ENCODE data around the gene GPR161. TPM values are rescaled to one million over a fixed set of nuclear protein-coding genes. Genes with fewer than 3 reads are reported as not detected.

Gene GPR161
- total and polyA plus RNA-seq, 5 experiments from 2014 or later: 0.26 TPM; not detected in 4

GRCh38 chr1:168141871-168142385 lies 5.2 kb upstream of the GPR161 start:
- H3K27ac Mint-ChIP-seq: no peak overlapping the region
- peaks cover 0 to 4% (median 0%) of the 10 kb centered on the region in 3 donors for H3K36me3 Mint-ChIP-seq
- POLR2A ChIA-PET: no interaction called here
- H3K4me3 Mint-ChIP-seq: no peak overlapping the region
- ATAC-seq (no peak), DNase-seq (no peak)
- H3K4me1 Mint-ChIP-seq: peaks cover 6 to 18% (median 16%) of the 10 kb centered on the region in 4 donors
- H3K27me3 Mint-ChIP-seq: peaks cover 4 to 9% (median 5%) of the 10 kb centered on the region in 5 donors
- H3K9me3 Mint-ChIP-seq: no peaks in the 10 kb centered on the region

GRCh38 chr1:168139070-168139469 lies 2.3 kb upstream of the GPR161 start:
- ATAC-seq: no peak
- no peak for DNase-seq
- Mint-ChIP-seq H3K27ac (no peak overlapping the region), H3K4me3 (peak overlapping the region in 3 of 10 donors; percentile 19 to 72 (median 41)), H3K9me3 (no peaks in the 10 kb centered on the region), H3K27me3 (peaks cover 15 to 27% (median 22%) of the 10 kb centered on the region in 5 donors), H3K4me1 (peaks cover 9 to 24% (median 19%) of the 10 kb centered on the region in 4 donors), H3K36me3 (peaks cover 0 to 5% (median 0%) of the 10 kb centered on the region in 3 donors)
- POLR2A ChIA-PET: no interaction called here

- POLR2A ChIA-PET: no interaction called here
- H3K4me3 Mint-ChIP-seq: peak overlapping the region in 8 of 10 donors; percentile 83 to 97 (median 92)
- peaks cover 0 to 5% (median 0%) of the 10 kb centered on the region in 3 donors for H3K36me3 Mint-ChIP-seq
- peaks cover 9 to 24% (median 19%) of the 10 kb centered on the region in 4 donors for H3K4me1 Mint-ChIP-seq
- ATAC-seq (no peak), DNase-seq (no peak)
- H3K27ac Mint-ChIP-seq: peak overlapping the region in 1 of 10 donors; percentile 12
- peaks cover 16 to 34% (median 27%) of the 10 kb centered on the region in 5 donors for H3K27me3 Mint-ChIP-seq
- no peaks in the 10 kb centered on the region for H3K9me3 Mint-ChIP-seq
Observed at GRCh38 chr1:168138134-168138533, 1.4 kb upstream of the GPR161 start.

GRCh38 chr1:168137515-168137821 lies 738 bp upstream of the GPR161 start:
- peak overlapping the region in 7 of 10 donors; percentile 16 to 91 (median 89) for H3K27ac Mint-ChIP-seq
- DNase-seq: no peak
- peaks cover 9 to 24% (median 19%) of the 10 kb centered on the region in 4 donors for H3K4me1 Mint-ChIP-seq
- no peak for ATAC-seq
- POLR2A ChIA-PET: no interaction called here
- H3K9me3 Mint-ChIP-seq: no peaks in the 10 kb centered on the region
- H3K4me3 Mint-ChIP-seq: peak overlapping the region; percentile 83 to 98 (median 92)
- H3K36me3 Mint-ChIP-seq: peaks cover 0 to 5% (median 0%) of the 10 kb centered on the region in 3 donors
- H3K27me3 Mint-ChIP-seq: peaks cover 19 to 37% (median 31%) of the 10 kb centered on the region in 5 donors

GRCh38 chr1:168135921-168136708 lies 615 bp downstream of the GPR161 start:
- Mint-ChIP-seq H3K4me1 (peaks cover 9 to 24% (median 19%) of the 10 kb centered on the region in 4 donors), H3K27ac (peak overlapping the region in 5 of 10 donors; percentile 26 to 63 (median 50)), H3K4me3 (peak overlapping the region; percentile 74 to 87 (median 84)), H3K36me3 (peaks cover 0 to 11% (median 0%) of the 10 kb centered on the region in 3 donors), H3K9me3 (no peaks in the 10 kb centered on the region), H3K27me3 (peaks cover 25 to 45% (median 42%) of the 10 kb centered on the region in 5 donors)
- peak in 5 of 10 donors; percentile 1 to 20 (median 19) for DNase-seq
- peak; percentile 64 to 68 for ATAC-seq
- POLR2A ChIA-PET: no interaction called here

- peaks cover 32 to 53% (median 49%) of the 10 kb centered on the region in 5 donors for H3K27me3 Mint-ChIP-seq
- peaks cover 0 to 11% (median 0%) of the 10 kb centered on the region in 3 donors for H3K36me3 Mint-ChIP-seq
- peak overlapping the region; percentile 74 to 87 (median 84) for H3K4me3 Mint-ChIP-seq
- POLR2A ChIA-PET: no interaction called here
- H3K9me3 Mint-ChIP-seq: no peaks in the 10 kb centered on the region
- DNase-seq: no peak
- ATAC-seq: peak in 1 of 2 donors; percentile 3
- peaks cover 9 to 24% (median 19%) of the 10 kb centered on the region in 4 donors for H3K4me1 Mint-ChIP-seq
- H3K27ac Mint-ChIP-seq: peak overlapping the region in 4 of 10 donors; percentile 36 to 63 (median 43)
Observed at GRCh38 chr1:168135116-168135920, 1.4 kb downstream of the GPR161 start.

- POLR2A ChIA-PET: no interaction called here
- peaks cover 37 to 59% (median 55%) of the 10 kb centered on the region in 5 donors for H3K27me3 Mint-ChIP-seq
- H3K27ac Mint-ChIP-seq: peak overlapping the region in 1 of 10 donors; percentile 31
- DNase-seq (no peak), ATAC-seq (no peak)
- peaks cover 9 to 24% (median 19%) of the 10 kb centered on the region in 4 donors for H3K4me1 Mint-ChIP-seq
- no peaks in the 10 kb centered on the region for H3K9me3 Mint-ChIP-seq
- peaks cover 0 to 11% (median 0%) of the 10 kb centered on the region in 3 donors for H3K36me3 Mint-ChIP-seq
- peak overlapping the region in 4 of 10 donors; percentile 6 to 87 (median 70) for H3K4me3 Mint-ChIP-seq
Observed at GRCh38 chr1:168134642-168135041, 2.1 kb downstream of the GPR161 start.

- Mint-ChIP-seq H3K4me1 (peaks cover 9 to 24% (median 19%) of the 10 kb centered on the region in 4 donors), H3K9me3 (no peaks in the 10 kb centered on the region), H3K4me3 (no peak overlapping the region), H3K27me3 (peaks cover 37 to 64% (median 57%) of the 10 kb centered on the region in 5 donors), H3K36me3 (peaks cover 0 to 11% (median 0%) of the 10 kb centered on the region in 3 donors), H3K27ac (no peak overlapping the region)
- ATAC-seq (no peak), DNase-seq (no peak)
- POLR2A ChIA-PET: no interaction called here
Observed at GRCh38 chr1:168134132-168134531, 2.6 kb downstream of the GPR161 start.

GRCh38 chr1:168129933-168130332 lies 6.8 kb downstream of the GPR161 start:
- Mint-ChIP-seq H3K36me3 (peaks cover 0 to 12% (median 0%) of the 10 kb centered on the region in 3 donors), H3K4me3 (no peak overlapping the region), H3K27me3 (peaks cover 32 to 63% (median 50%) of the 10 kb centered on the region in 5 donors), H3K27ac (peak overlapping the region in 1 of 10 donors; percentile 27), H3K9me3 (peaks cover 0 to 4% (median 0%) of the 10 kb centered on the region in 9 donors), H3K4me1 (peaks cover under 1 to 4% (median 2%) of the 10 kb centered on the region in 4 donors)
- POLR2A ChIA-PET: interaction anchor here (1.0 kb wide), 1 partner anchor 11 kb away, joined by 4 read pairs; no protein-coding TSS in a partner anchor
- no peak for ATAC-seq
- DNase-seq: no peak

GRCh38 chr1:168127503-168127902 lies 9.2 kb downstream of the GPR161 start:
- Mint-ChIP-seq H3K27me3 (peaks cover 27 to 55% (median 42%) of the 10 kb centered on the region in 5 donors), H3K4me3 (no peak overlapping the region), H3K27ac (no peak overlapping the region), H3K4me1 (peaks cover 0 to 1% (median 0%) of the 10 kb centered on the region in 4 donors), H3K36me3 (peaks cover 0 to 12% (median 0%) of the 10 kb centered on the region in 3 donors), H3K9me3 (peaks cover 0 to 4% (median 0%) of the 10 kb centered on the region in 9 donors)
- POLR2A ChIA-PET: no interaction called here
- DNase-seq: no peak
- no peak for ATAC-seq

- Mint-ChIP-seq H3K4me3 (no peak overlapping the region), H3K27me3 (peaks cover 18 to 41% (median 32%) of the 10 kb centered on the region in 5 donors), H3K27ac (no peak overlapping the region), H3K36me3 (peaks cover 0 to 6% (median 0%) of the 10 kb centered on the region in 3 donors), H3K4me1 (peaks cover 0 to 1% (median 0%) of the 10 kb centered on the region in 4 donors), H3K9me3 (peaks cover 0 to 8% (median 2%) of the 10 kb centered on the region in 9 donors)
- ATAC-seq (no peak), DNase-seq (no peak)
- POLR2A ChIA-PET: no interaction called here
Observed at GRCh38 chr1:168125051-168125450, 11.7 kb downstream of the GPR161 start.

- no peak for ATAC-seq
- Mint-ChIP-seq H3K4me3 (no peak overlapping the region), H3K9me3 (peaks cover 0 to 12% (median 0%) of the 10 kb centered on the region in 9 donors), H3K36me3 (no peaks in the 10 kb centered on the region), H3K4me1 (no peaks in the 10 kb centered on the region), H3K27me3 (peaks cover 14 to 38% (median 31%) of the 10 kb centered on the region in 5 donors), H3K27ac (no peak overlapping the region)
- POLR2A ChIA-PET: no interaction called here
- no peak for DNase-seq
Observed at GRCh38 chr1:168121401-168122011, 15.2 kb downstream of the GPR161 start.

All from naive thymus-derived CD8-positive, alpha-beta T cell (primary cell).